Natural killer cell (primary cell): ENCODE data around the gene CBFA2T3. TPM values are rescaled to one million over a fixed set of nuclear protein-coding genes. Genes with fewer than 3 reads are reported as not detected.

Source experiments
- ATAC-seq, 3 donors: fragments of 150-1000 bp in 2 of 3; fragments of 200-7000 bp in 1 of 3; cut with Tn5 transposase; 1 replicate in 1 of 3; 2 replicates in 2 of 3; pipeline ENCODE4 v1.10.0; 2021; ENCODE audit warnings: mild to moderate bottlenecking in 2 of 3, moderate library complexity in 2 of 3
- DNase-seq, 2 donors: peaks; one replicate each; pipeline versions ENCODE4 v3.0.0 to v3.0.0-alpha.2; 2013 to 2021; ENCODE audit warnings: mixed read lengths in 1 of 2
- H3K27ac ChIP-seq: one replicate; pipeline ENCODE4 v1.5.1; 2013; ENCODE audit warnings: mild to moderate bottlenecking, low read length
- H3K27me3 ChIP-seq: one replicate; pipeline ENCODE4 v1.6.1; 2013; ENCODE audit warnings: low read length; ENCODE audit not compliant: control insufficient read depth, insufficient read depth
- H3K36me3 ChIP-seq: one replicate; pipeline ENCODE4 v1.6.1; 2013; ENCODE audit warnings: low read length; ENCODE audit not compliant: control insufficient read depth, insufficient read depth
- H3K4me1 ChIP-seq: one replicate; pipeline ENCODE4 v1.6.1; 2013; ENCODE audit warnings: low read length; ENCODE audit not compliant: control insufficient read depth, insufficient read depth
- H3K4me3 ChIP-seq: one replicate; pipeline ENCODE4 v1.5.1; 2013; ENCODE audit warnings: low read length
- H3K9me3 ChIP-seq: one replicate; pipeline ENCODE4 v1.6.1; 2013; ENCODE audit warnings: low read length; ENCODE audit not compliant: control insufficient read depth, insufficient read depth
- H3K27ac Mint-ChIP-seq, 2 donors: one replicate each; pipeline ENCODE4 v1.8.0; 2022; ENCODE audit warnings: mild to moderate bottlenecking in 2 of 2, mixed read lengths in 2 of 2, moderate library complexity in 1 of 2
- H3K27me3 Mint-ChIP-seq, 2 donors: one replicate each; pipeline ENCODE4 v1.8.0; 2022; ENCODE audit warnings: low read depth in 2 of 2, mixed read lengths in 2 of 2
- H3K36me3 Mint-ChIP-seq: one replicate; pipeline ENCODE4 v1.8.0; 2022; ENCODE audit warnings: mixed read lengths
- H3K4me1 Mint-ChIP-seq, 2 donors: one replicate each; pipeline ENCODE4 v1.8.0; 2022; ENCODE audit warnings: mixed read lengths in 2 of 2
- H3K4me3 Mint-ChIP-seq: one replicate; pipeline ENCODE4 v1.8.0; 2022; ENCODE audit warnings: mild to moderate bottlenecking, moderate library complexity, mixed read lengths
- H3K9me3 Mint-ChIP-seq, 2 donors: one replicate each; pipeline ENCODE4 v1.8.0; 2022; ENCODE audit warnings: mixed read lengths in 2 of 2
- CTCF ChIP-seq: fragments of 200-600 bp; IDR thresholded peaks from one replicate; pipeline ENCODE4 v1.8.0; 2022; ENCODE audit warnings: antibody characterized with exemption
- WGBS: methylation state at CpG from one replicate; pipeline ENCODE4 v1.1.7; 2013; ENCODE audit warnings: missing lambda C conversion rate; ENCODE audit not compliant: insufficient coverage; 5-methylcytosine and 5-hydroxymethylcytosine counted together
- intact Hi-C: fragments of 100-400 bp; cut with micrococcal nuclease; formaldehyde crosslinking; loops from one replicate; pipeline ENCODE4 v1.14.2; 2022
- total RNA-seq, 4 donors: library from RNA; stranded (reverse); fragments of 120-200 nt in 1 of 4; gene quantifications; one replicate each; pipeline versions ENCODE4 v1.2.3 to v1.2.4, GENCODE V29; 2013 to 2022

The CBFA2T3 gene
- total RNA-seq, 3 donors from 2014 or later (not counting 1 experiment from before 2014, with no cell fraction given), result 2.5 to 7.8 (median 4.2) TPM

DNA sequence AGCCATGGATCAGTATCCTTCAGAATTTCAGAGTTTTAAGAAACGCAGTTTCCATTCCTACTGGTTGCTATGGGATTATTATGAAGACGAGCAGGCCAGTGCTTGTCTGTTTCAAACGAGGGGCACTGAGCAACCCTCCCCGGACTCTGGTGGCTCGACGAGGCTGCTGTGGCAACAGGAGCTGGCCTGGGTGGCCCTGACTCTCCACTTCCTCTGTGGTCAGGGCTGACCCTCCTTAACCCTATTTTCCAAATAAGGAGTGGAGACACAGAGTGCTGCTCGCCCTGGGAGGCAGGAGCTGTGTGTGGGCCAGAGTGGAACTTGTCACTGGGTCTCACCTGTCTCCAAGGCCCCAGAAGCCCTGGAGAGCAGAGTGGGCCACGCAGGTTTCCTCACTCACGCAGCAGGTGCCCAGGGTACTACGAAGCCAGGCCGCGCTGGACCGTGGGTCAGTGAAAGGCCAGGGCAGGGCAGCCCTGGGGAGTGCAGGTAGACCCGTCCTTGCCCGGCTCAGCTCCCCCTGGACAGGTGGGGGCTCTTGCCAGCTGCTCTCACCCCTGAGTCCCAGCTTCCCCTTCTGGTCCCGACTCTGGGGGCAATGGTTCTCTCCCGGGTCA, 123.6 kb downstream of the CBFA2T3 start:
- peaks cover 43% of the 10 kb centered on the region for H3K4me1 ChIP-seq
- no peak overlapping the region for H3K27ac ChIP-seq
- Mint-ChIP-seq H3K4me1 (peaks cover 25 to 33% of the 10 kb centered on the region in 2 donors), H3K27me3 (no peaks in the 10 kb centered on the region), H3K9me3 (no peaks in the 10 kb centered on the region), H3K27ac (no peak overlapping the region), H3K36me3 (no peaks in the 10 kb centered on the region), H3K4me3 (no peak overlapping the region)
- no peaks in the 10 kb centered on the region for H3K9me3 ChIP-seq
- no peak overlapping the region for H3K4me3 ChIP-seq
- no peaks in the 10 kb centered on the region for H3K27me3 ChIP-seq
- peaks cover 9% of the 10 kb centered on the region for H3K36me3 ChIP-seq
- intact Hi-C loops, result no loop called here
- DNase-seq (no peak), ATAC-seq (no peak)
- TF ChIP-seq CTCF, result no peak
- WGBS, result 73% methylated on average over 17 of the region's 17 CpGs

GRCh38 chr16:88851616-88852015, 125.4 kb downstream of the CBFA2T3 start:
- peaks cover 14 to 21% of the 10 kb centered on the region in 2 donors for H3K4me1 Mint-ChIP-seq
- peaks cover 32% of the 10 kb centered on the region for H3K4me1 ChIP-seq
- no peaks in the 10 kb centered on the region for H3K9me3 Mint-ChIP-seq
- ATAC-seq (no peak), DNase-seq (no peak)
- H3K4me3 ChIP-seq, result no peak overlapping the region
- H3K4me3 Mint-ChIP-seq, result no peak overlapping the region
- no peak overlapping the region for H3K27ac ChIP-seq
- no peaks in the 10 kb centered on the region for H3K9me3 ChIP-seq
- no peak overlapping the region for H3K27ac Mint-ChIP-seq
- H3K27me3 Mint-ChIP-seq, result no peaks in the 10 kb centered on the region
- TF ChIP-seq CTCF, result no peak
- intact Hi-C loops, result no loop called here
- 96% methylated on average over 19 of the region's 19 CpGs for WGBS
- H3K36me3 ChIP-seq, result peaks cover 11% of the 10 kb centered on the region
- no peaks in the 10 kb centered on the region for H3K27me3 ChIP-seq
- no peaks in the 10 kb centered on the region for H3K36me3 Mint-ChIP-seq

DNA sequence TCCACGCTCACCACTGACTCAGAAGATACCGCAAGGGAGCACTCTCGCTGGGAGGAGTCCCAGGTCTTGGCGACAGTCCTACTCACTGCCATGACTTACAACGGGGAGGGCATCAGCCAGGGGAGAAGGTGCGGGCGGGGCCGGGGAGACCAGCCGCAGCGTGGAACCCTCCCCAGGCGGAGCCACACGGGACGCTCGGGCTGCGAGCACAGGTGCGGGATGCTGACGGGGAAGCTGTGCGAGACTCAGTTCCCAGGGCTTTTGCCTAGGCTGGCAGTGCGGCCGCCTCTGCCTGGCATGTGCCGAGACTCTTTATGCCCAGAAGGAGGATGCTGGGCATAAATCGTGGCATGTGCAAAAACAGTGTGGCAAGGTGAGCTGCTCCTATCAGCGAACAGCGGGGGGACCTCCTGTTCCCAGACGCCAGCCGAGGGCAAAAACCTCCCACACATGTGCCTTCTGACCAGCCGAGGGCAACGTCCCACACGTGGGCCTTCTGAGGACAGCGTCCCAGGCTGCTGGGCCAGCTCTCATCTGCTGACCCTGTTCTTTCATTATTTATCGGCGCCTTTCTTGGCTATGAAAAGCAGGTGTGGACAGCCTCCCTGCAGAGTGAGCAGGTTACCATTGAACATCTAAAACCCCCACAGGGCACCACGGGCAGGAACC, 126.3 kb downstream of the CBFA2T3 start:
- DNase-seq (no peak), ATAC-seq (no peak)
- no peak for TF ChIP-seq CTCF
- WGBS, result 95% methylated on average over 33 of the region's 33 CpGs
- H3K4me1 Mint-ChIP-seq, result peaks cover 14 to 21% of the 10 kb centered on the region in 2 donors
- intact Hi-C loops, result no loop called here
- H3K4me1 ChIP-seq, result peaks cover 25% of the 10 kb centered on the region
- H3K27ac ChIP-seq, result no peak overlapping the region
- no peaks in the 10 kb centered on the region for H3K9me3 ChIP-seq
- H3K36me3 Mint-ChIP-seq, result no peaks in the 10 kb centered on the region
- no peaks in the 10 kb centered on the region for H3K27me3 ChIP-seq
- H3K27me3 Mint-ChIP-seq, result no peaks in the 10 kb centered on the region
- H3K27ac Mint-ChIP-seq, result no peak overlapping the region
- peaks cover 11% of the 10 kb centered on the region for H3K36me3 ChIP-seq
- H3K4me3 ChIP-seq, result no peak overlapping the region
- H3K9me3 Mint-ChIP-seq, result no peaks in the 10 kb centered on the region
- no peak overlapping the region for H3K4me3 Mint-ChIP-seq
